ENCODE data around the gene DBF4B. TPM values are rescaled to one million over a fixed set of nuclear protein-coding genes. Genes with fewer than 3 reads are reported as not detected.

DBF4B gene
- total and polyA plus RNA-seq, 2 donors from 2014 or later, result 1.8 to 3.5 TPM

- Histone ChIP-seq H3K36me3 (ENCODE audit: control insufficient read depth in 2 of 3, insufficient read depth in 3 of 3, low read length in 3 of 3) (no peaks in the 10 kb centered on the region), H3K9ac (ENCODE audit: low read length in 3 of 3) (no peak overlapping the region), H3K4me3 (ENCODE audit: low read length in 3 of 3) (no peak overlapping the region), H3K27me3 (ENCODE audit: control insufficient read depth, insufficient read depth, low read length) (no peaks in the 10 kb centered on the region), H3K9me3 (ENCODE audit: control insufficient read depth in 2 of 3, insufficient read depth in 1 of 3, low read length in 3 of 3) (no peaks in the 10 kb centered on the region), H3K27ac (ENCODE audit: low read depth in 2 of 2, low read length in 2 of 2) (no peak overlapping the region), H3K4me1 (ENCODE audit: control insufficient read depth in 2 of 3, insufficient read depth in 2 of 3, low read depth in 1 of 3, low read length in 3 of 3) (peaks cover 0 to 4% (median 0%) of the 10 kb centered on the region in 3 donors)
- TF ChIP-seq, protein P1, sequence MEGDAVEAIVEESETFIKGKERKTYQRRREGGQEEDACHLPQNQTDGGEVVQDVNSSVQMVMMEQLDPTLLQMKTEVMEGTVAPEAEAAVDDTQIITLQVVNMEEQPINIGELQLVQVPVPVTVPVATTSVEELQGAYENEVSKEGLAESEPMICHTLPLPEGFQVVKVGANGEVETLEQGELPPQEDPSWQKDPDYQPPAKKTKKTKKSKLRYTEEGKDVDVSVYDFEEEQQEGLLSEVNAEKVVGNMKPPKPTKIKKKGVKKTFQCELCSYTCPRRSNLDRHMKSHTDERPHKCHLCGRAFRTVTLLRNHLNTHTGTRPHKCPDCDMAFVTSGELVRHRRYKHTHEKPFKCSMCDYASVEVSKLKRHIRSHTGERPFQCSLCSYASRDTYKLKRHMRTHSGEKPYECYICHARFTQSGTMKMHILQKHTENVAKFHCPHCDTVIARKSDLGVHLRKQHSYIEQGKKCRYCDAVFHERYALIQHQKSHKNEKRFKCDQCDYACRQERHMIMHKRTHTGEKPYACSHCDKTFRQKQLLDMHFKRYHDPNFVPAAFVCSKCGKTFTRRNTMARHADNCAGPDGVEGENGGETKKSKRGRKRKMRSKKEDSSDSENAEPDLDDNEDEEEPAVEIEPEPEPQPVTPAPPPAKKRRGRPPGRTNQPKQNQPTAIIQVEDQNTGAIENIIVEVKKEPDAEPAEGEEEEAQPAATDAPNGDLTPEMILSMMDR (IDR thresholded peaks at IDR 0.05; ENCODE audit: borderline replicate concordance, extremely low read depth, insufficient read depth), result no peak
- FAIRE-seq, result no peak
- DNase-seq, result no peak
- intact Hi-C loops (cut with DNase I), result no loop called here
Measured at GRCh38 chr17:44770166-44770925, 61.9 kb downstream of the DBF4B start.

DNA sequence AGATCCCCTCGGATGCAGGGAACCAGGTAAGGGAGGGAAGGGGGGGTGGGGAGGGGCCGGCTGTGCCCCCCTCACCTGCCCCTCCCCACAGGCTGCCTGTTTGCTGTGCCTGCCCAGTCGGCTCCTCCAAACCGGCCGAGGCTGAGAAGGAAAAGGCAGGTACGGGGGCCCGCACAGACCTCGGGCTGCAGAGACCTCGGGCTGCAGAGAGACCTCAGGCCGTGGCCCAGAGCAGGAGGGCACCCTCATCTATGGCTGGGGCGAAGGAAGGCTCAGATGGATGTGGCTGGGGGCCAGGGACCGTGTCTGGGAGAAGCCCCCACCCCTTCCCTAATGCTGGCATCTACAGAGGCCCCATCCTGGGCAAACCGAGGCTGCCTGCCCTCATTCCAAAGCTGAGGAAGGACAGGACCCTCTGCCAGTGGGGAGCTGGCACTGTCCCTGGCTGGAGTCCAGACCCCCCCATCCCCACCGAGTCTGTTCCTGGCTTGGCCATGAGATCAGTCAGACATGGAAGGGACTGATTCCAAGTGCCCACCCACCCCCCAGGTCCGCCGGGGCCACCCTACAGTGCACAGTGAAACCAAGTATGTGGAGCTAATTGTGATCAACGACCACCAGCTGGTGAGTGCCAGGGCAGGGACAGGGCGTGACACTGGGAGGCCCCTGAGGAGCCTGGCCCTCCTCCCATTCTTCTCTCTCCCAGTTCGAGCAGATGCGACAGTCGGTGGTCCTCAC, 64.0 kb downstream of the DBF4B start:
- H3K4me1 ChIP-seq (ENCODE audit: control insufficient read depth in 2 of 3, insufficient read depth in 2 of 3, low read depth in 1 of 3, low read length in 3 of 3), result peaks cover 0 to 11% (median 0%) of the 10 kb centered on the region in 3 donors
- no peak overlapping the region for H3K4me3 ChIP-seq (ENCODE audit: low read length in 3 of 3)
- no peaks in the 10 kb centered on the region for H3K27me3 ChIP-seq (ENCODE audit: control insufficient read depth, insufficient read depth, low read length)
- no peak for DNase-seq
- no peak overlapping the region for H3K27ac ChIP-seq (ENCODE audit: low read depth in 2 of 2, low read length in 2 of 2)
- H3K9ac ChIP-seq (ENCODE audit: low read length in 3 of 3), result no peak overlapping the region
- TF ChIP-seq, protein P1 (IDR thresholded peaks at IDR 0.05; ENCODE audit: borderline replicate concordance, extremely low read depth, insufficient read depth), result no peak
- H3K36me3 ChIP-seq (ENCODE audit: control insufficient read depth in 2 of 3, insufficient read depth in 3 of 3, low read length in 3 of 3), result no peaks in the 10 kb centered on the region
- no peaks in the 10 kb centered on the region for H3K9me3 ChIP-seq (ENCODE audit: control insufficient read depth in 2 of 3, insufficient read depth in 1 of 3, low read length in 3 of 3)
- intact Hi-C loops (cut with DNase I), result no loop called here
- FAIRE-seq, result no peak

DNA sequence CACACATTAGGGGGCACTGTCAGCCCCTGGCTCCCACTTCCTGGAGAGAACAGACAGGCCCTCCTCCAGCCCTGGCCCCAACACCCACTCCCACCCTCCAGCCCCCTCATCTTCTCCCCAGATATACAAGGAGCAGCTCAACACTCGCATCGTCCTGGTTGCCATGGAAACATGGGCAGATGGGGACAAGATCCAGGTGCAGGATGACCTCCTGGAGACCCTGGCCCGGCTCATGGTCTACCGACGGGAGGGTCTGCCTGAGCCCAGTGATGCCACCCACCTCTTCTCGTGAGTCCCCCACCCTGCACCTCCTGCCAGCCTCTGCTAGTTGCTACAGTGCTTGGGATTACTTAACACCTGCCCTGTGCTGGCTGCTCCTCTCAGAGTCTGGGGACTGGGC, 64.7 kb downstream of the DBF4B start:
- Histone ChIP-seq H3K27ac (ENCODE audit: low read depth in 2 of 2, low read length in 2 of 2) (no peak overlapping the region), H3K9ac (ENCODE audit: low read length in 3 of 3) (no peak overlapping the region), H3K9me3 (ENCODE audit: control insufficient read depth in 2 of 3, insufficient read depth in 1 of 3, low read length in 3 of 3) (no peaks in the 10 kb centered on the region), H3K27me3 (ENCODE audit: control insufficient read depth, insufficient read depth, low read length) (no peaks in the 10 kb centered on the region), H3K4me1 (ENCODE audit: control insufficient read depth in 2 of 3, insufficient read depth in 2 of 3, low read depth in 1 of 3, low read length in 3 of 3) (peaks cover 0 to 11% (median 0%) of the 10 kb centered on the region in 3 donors), H3K36me3 (ENCODE audit: control insufficient read depth in 2 of 3, insufficient read depth in 3 of 3, low read length in 3 of 3) (no peaks in the 10 kb centered on the region), H3K4me3 (ENCODE audit: low read length in 3 of 3) (no peak overlapping the region)
- FAIRE-seq (no peak), DNase-seq (no peak)
- TF ChIP-seq, protein P1 (IDR thresholded peaks at IDR 0.05; ENCODE audit: borderline replicate concordance, extremely low read depth, insufficient read depth), result no peak
- intact Hi-C loops (cut with DNase I), result no loop called here
